ENCODE measurements around the gene CD59.

- no peak for TF ChIP-seq CTCF (IDR thresholded peaks at IDR 0.05; ENCODE audit: low read depth, low read length)
- peak; percentile 73 for TF ChIP-seq POLR2A (IDR thresholded peaks at IDR 0.05; ENCODE audit: extremely low read depth, insufficient read length)
- TF ChIP-seq MYC (IDR thresholded peaks at IDR 0.05; ENCODE audit: low read depth, low read length): peak; percentile 41; the same call in 1 of the 2 replicates
- TF ChIP-seq MAX (IDR thresholded peaks at IDR 0.05; ENCODE audit: low read depth, low read length): peak; percentile 15; the same call in 1 of the 2 replicates
Observed at GRCh38 chr11:33700502-33701271, 35.5 kb downstream of the CD59 start, which contains the start of gene C11orf91.

Data from NB4 (cell line).